Transverse colon (tissue), 4 donors: ENCODE results near the gene SCN9A. TPM values are rescaled to one million over a fixed set of nuclear protein-coding genes. Genes with fewer than 3 reads are reported as not detected.

Experiments used
- DNase-seq: peaks from one replicate; pipeline ENCODE4 v3.0.0-alpha.2; 2019
- H3K27ac ChIP-seq, 4 donors: fragments of 200-600 bp; sonication (generic); 2 replicates each; pipeline ENCODE4 v1.5.1; 2016 to 2018; ENCODE audit warnings: inconsistent platforms in 4 of 4
- H3K27me3 ChIP-seq: fragments of 200-600 bp; sonication (generic); 2 replicates; pipeline ENCODE4 v1.5.1; 2017; ENCODE audit warnings: inconsistent platforms
- H3K36me3 ChIP-seq, 4 donors: fragments of 200-600 bp; sonication (generic); 2 replicates each; pipeline ENCODE4 v1.5.1; 2017 to 2019; ENCODE audit warnings: inconsistent platforms in 4 of 4
- H3K4me1 ChIP-seq, 4 donors: fragments of 200-600 bp; sonication (generic); 2 replicates each; pipeline ENCODE4 v1.5.1; 2017 to 2020; ENCODE audit warnings: inconsistent platforms in 4 of 4
- H3K4me3 ChIP-seq, 4 donors: fragments of 200-600 bp; sonication (generic); 1 replicate in 1 of 4; 2 replicates in 3 of 4; pipeline versions ENCODE4 v1.5.1 to v1.6.1; 2017 to 2019; ENCODE audit warnings: inconsistent platforms in 4 of 4
- H3K9me3 ChIP-seq, 2 donors: fragments of 200-600 bp; sonication (generic); 2 replicates each; pipeline ENCODE4 v1.5.1; 2017 to 2019; ENCODE audit warnings: inconsistent platforms in 2 of 2
- EP300 ChIP-seq: sonication (generic); formaldehyde crosslinking; IDR thresholded peaks from one replicate; pipeline ENCODE4 v1.6.1; 2017; ENCODE audit warnings: antibody characterized with exemption, low read depth
- POLR2A ChIP-seq: fragments of 450-650 bp; IDR thresholded peaks from one replicate; pipeline ENCODE4 v1.6.1; 2016; ENCODE audit warnings: antibody characterized with exemption, mild to moderate bottlenecking, moderate library complexity
- POLR2AphosphoS5 ChIP-seq, 3 donors: sonication (generic); formaldehyde crosslinking; IDR thresholded peaks; one replicate each; pipeline ENCODE4 v1.6.1; 2016; ENCODE audit warnings: antibody characterized with exemption in 3 of 3
- WGBS, 2 donors: methylation state at CpG; one replicate each; pipeline ENCODE4 v1.1.5; 2018; ENCODE audit warnings: low coverage in 1 of 2; 5-methylcytosine and 5-hydroxymethylcytosine counted together
- in situ Hi-C, 4 donors: fragments of 200-750 bp; cut with MboI; loops; one replicate each; pipeline versions ENCODE4 v1.15.0 to v1.15.1; 2017; ENCODE audit warnings: low sequenced_read_pairs in 3 of 4, low pct_ligation_motif_present in 1 of 4, low pct_unique_long_range_greater_than_20kb in 1 of 4
- intact Hi-C: fragments of 100-400 bp; cut with DNase I; formaldehyde crosslinking; loops from one replicate; pipeline ENCODE4 v1.15.1; 2023; ENCODE audit warnings: low total_unique reads
- total RNA-seq, 4 donors: library from RNA; depleted of rRNA; stranded (reverse); fragments of >200 nt; gene quantifications; one replicate each; pipeline ENCODE4 v1.1.0, GENCODE V29; 2016
- TF ChIP-seq, protein P1 (sequence below), 5 experiments: fragments of 200-600 bp in 3 of 5; fragments of 450-650 bp in 2 of 5; sonication (generic) in 3 of 5; IDR thresholded peaks; 1 replicate in 2 of 5; 2 replicates in 3 of 5; pipeline ENCODE4 v1.5.1; 2016 to 2017; ENCODE audit warnings: antibody characterized with exemption in 5 of 5, inconsistent platforms in 3 of 5, mild to moderate bottlenecking in 2 of 5, moderate library complexity in 1 of 5

SCN9A gene
- total RNA-seq, 4 donors from 2014 or later: 13.1 to 35.8 (median 24.5) TPM

GRCh38 chr2:166380615-166381014 is 4.9 kb upstream of the SCN9A start:
- H3K9me3 ChIP-seq: no peaks in the 10 kb centered on the region
- intact Hi-C loops: no loop called here
- WGBS, 2 donors: 50 to 74% methylated on average over 1 of the region's 1 CpG
- H3K4me1 ChIP-seq: peaks cover 0 to 7% (median 0%) of the 10 kb centered on the region in 4 donors
- in situ Hi-C loops: no loop called here
- no peak overlapping the region for H3K27ac ChIP-seq
- no peak overlapping the region for H3K4me3 ChIP-seq
- no peak for DNase-seq
- TF ChIP-seq POLR2A (no peak), POLR2AphosphoS5 (IDR thresholded peaks at IDR 0.05) (no peak), EP300 (no peak)
- TF ChIP-seq, protein P1, sequence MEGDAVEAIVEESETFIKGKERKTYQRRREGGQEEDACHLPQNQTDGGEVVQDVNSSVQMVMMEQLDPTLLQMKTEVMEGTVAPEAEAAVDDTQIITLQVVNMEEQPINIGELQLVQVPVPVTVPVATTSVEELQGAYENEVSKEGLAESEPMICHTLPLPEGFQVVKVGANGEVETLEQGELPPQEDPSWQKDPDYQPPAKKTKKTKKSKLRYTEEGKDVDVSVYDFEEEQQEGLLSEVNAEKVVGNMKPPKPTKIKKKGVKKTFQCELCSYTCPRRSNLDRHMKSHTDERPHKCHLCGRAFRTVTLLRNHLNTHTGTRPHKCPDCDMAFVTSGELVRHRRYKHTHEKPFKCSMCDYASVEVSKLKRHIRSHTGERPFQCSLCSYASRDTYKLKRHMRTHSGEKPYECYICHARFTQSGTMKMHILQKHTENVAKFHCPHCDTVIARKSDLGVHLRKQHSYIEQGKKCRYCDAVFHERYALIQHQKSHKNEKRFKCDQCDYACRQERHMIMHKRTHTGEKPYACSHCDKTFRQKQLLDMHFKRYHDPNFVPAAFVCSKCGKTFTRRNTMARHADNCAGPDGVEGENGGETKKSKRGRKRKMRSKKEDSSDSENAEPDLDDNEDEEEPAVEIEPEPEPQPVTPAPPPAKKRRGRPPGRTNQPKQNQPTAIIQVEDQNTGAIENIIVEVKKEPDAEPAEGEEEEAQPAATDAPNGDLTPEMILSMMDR (IDR thresholded peaks at IDR 0.05): no peak
- no peaks in the 10 kb centered on the region for H3K36me3 ChIP-seq
- H3K27me3 ChIP-seq: no peaks in the 10 kb centered on the region

DNA sequence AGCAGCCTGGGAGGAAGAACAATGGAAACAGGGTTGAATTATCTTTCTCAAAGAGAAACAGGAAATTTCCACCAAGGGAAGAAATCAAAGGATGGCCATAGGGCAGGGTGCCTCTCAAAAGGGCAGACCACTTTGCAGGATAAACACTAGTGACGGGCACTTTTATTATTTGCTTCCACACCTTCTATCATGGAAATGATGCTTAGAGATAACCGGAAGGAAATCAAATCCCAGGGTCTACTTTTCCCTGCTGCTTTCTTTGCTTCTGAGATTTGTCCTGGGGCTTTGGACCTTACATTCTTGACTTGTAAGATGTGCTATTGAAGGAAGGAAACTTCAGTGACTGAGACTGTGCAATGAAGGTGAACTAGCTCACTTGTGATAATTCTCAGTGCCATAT is 1.1 kb upstream of the SCN9A start:
- in situ Hi-C loops (no loop called here), intact Hi-C loops (no loop called here)
- H3K9me3 ChIP-seq: no peaks in the 10 kb centered on the region
- DNase-seq: no peak
- no peaks in the 10 kb centered on the region for H3K36me3 ChIP-seq
- peaks cover 0 to 27% (median 4%) of the 10 kb centered on the region in 4 donors for H3K4me1 ChIP-seq
- 55 to 70% methylated on average over 2 of the region's 2 CpGs for WGBS, 2 donors
- no peak overlapping the region for H3K4me3 ChIP-seq
- no peaks in the 10 kb centered on the region for H3K27me3 ChIP-seq
- peak overlapping the region in 3 of 4 donors; percentile 84 to 87 (median 86) for H3K27ac ChIP-seq
- TF ChIP-seq, protein P1 (IDR thresholded peaks at IDR 0.05): no peak
- TF ChIP-seq POLR2AphosphoS5 (IDR thresholded peaks at IDR 0.05) (no peak), POLR2A (no peak), EP300 (no peak)

GRCh38 chr2:166376488-166376828 is 714 bp upstream of the SCN9A start:
- in situ Hi-C loops: no loop called here
- no peaks in the 10 kb centered on the region for H3K9me3 ChIP-seq
- peak overlapping the region; percentile 84 to 87 (median 86) for H3K27ac ChIP-seq
- WGBS, 2 donors: 10 to 12% methylated on average over 11 of the region's 11 CpGs
- no peaks in the 10 kb centered on the region for H3K36me3 ChIP-seq
- intact Hi-C loops: no loop called here
- H3K27me3 ChIP-seq: no peaks in the 10 kb centered on the region
- peaks cover 0 to 27% (median 4%) of the 10 kb centered on the region in 4 donors for H3K4me1 ChIP-seq
- TF ChIP-seq EP300: no peak
- H3K4me3 ChIP-seq: peak overlapping the region in 3 of 4 donors; percentile 56 to 80 (median 63)
- no peak for DNase-seq

DNA sequence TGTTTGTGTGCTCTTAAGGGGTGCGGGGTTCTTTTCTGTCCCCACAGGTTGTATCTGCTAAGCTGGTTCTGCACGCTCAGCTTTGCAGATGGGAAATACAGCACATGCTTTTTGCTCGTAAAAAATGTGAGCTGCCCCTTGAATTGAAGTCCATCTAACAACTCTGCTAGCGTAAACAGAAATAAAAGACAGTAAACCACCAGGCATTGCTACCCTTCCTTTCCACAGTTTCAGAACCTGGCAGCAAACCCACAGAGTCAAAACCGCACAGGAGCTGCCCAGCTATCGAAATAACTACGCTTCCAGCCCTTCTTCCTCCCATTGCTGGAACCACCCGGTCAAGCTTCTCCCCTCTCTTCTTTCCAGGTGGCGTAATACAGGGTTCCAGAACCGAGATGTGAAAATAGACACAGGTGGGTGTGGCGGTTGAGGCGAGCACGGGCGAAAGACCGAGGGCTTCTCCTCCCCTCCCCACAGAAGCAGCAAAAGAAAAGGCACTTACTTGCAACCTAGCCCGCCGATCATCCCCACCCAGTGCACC is 479 bp downstream of the SCN9A start:
- in situ Hi-C loops: no loop called here
- intact Hi-C loops: no loop called here
- no peak for DNase-seq
- H3K27me3 ChIP-seq: no peaks in the 10 kb centered on the region
- TF ChIP-seq POLR2AphosphoS5 (IDR thresholded peaks at IDR 0.05) (no peak), POLR2A (no peak), EP300 (no peak)
- TF ChIP-seq, protein P1 (IDR thresholded peaks at IDR 0.05): no peak
- no peaks in the 10 kb centered on the region for H3K36me3 ChIP-seq
- 0 to 1% methylated on average over 5 to 15 of the region's 17 CpGs for WGBS, 2 donors
- H3K9me3 ChIP-seq: no peaks in the 10 kb centered on the region
- peak overlapping the region; percentile 84 to 87 (median 86) for H3K27ac ChIP-seq
- peaks cover 0 to 27% (median 4%) of the 10 kb centered on the region in 4 donors for H3K4me1 ChIP-seq
- peak overlapping the region; percentile 49 to 80 (median 60) for H3K4me3 ChIP-seq

GRCh38 chr2:166373951-166374350 is 1.8 kb downstream of the SCN9A start:
- in situ Hi-C loops: no loop called here
- no peak overlapping the region for H3K4me3 ChIP-seq
- peak; percentile 9 for DNase-seq
- TF ChIP-seq, protein P1 (IDR thresholded peaks at IDR 0.05): no peak
- TF ChIP-seq EP300: no peak
- no peak for TF ChIP-seq POLR2A
- no peak for TF ChIP-seq POLR2AphosphoS5 (IDR thresholded peaks at IDR 0.05)
- intact Hi-C loops: no loop called here
- no peaks in the 10 kb centered on the region for H3K27me3 ChIP-seq
- no peaks in the 10 kb centered on the region for H3K36me3 ChIP-seq
- H3K9me3 ChIP-seq: no peaks in the 10 kb centered on the region
- peaks cover 0 to 27% (median 4%) of the 10 kb centered on the region in 4 donors for H3K4me1 ChIP-seq
- no peak overlapping the region for H3K27ac ChIP-seq
